HEK293 (cell line): ENCODE results near the gene HDAC10.

Experiments used
- CTCF ChIA-PET: fragments of 350-600 bp; formaldehyde crosslinking; extraction: SDS; loops from one replicate; lab custom pipeline; 2021; ENCODE audit warnings: antibody characterized with exemption; lab: Yijun Ruan, JAX
- POLR2A ChIA-PET: fragments of 300-600 bp; formaldehyde crosslinking; extraction: SDS; loops from one replicate; lab custom pipeline; 2020; ENCODE audit warnings: antibody characterized with exemption, inconsistent platforms; lab: Yijun Ruan, JAX
- H3K27ac ChIP-seq: fragments of 200-500 bp; sonication (Bioruptor generic); 2 replicates; pipeline ENCODE4 v1.5.1; 2014; ENCODE audit warnings: low read depth, low read length, control low read depth, inconsistent platforms; ENCODE audit errors: extremely low read depth
- H3K36me3 ChIP-seq, 2 experiments: fragments of 200-500 bp in 1 of 2; sonication (Bioruptor generic) in 1 of 2; 1 replicate in 1 of 2; 2 replicates in 1 of 2; pipeline ENCODE4 v1.5.1; 2014 to 2017; ENCODE audit warnings: inconsistent platforms in 2 of 2, low read length in 2 of 2; ENCODE audit not compliant: control insufficient read depth in 2 of 2, insufficient read depth in 1 of 2
- H3K4me1 ChIP-seq: fragments of 200-500 bp; sonication (Bioruptor generic); 2 replicates; pipeline ENCODE4 v1.5.1; 2014; ENCODE audit warnings: mild to moderate bottlenecking, low read length, inconsistent platforms; ENCODE audit not compliant: control insufficient read depth, insufficient read depth
- H3K4me3 ChIP-seq: 2 replicates; pipeline ENCODE4 v1.5.1; 2011; ENCODE audit warnings: low read depth, mild to moderate bottlenecking, control low read depth, low read length, moderate library complexity
- H3K9me3 ChIP-seq: fragments of 200-500 bp; sonication (Bioruptor generic); 2 replicates; pipeline ENCODE4 v1.5.1; 2014; ENCODE audit warnings: low read depth, low read length, inconsistent platforms; ENCODE audit not compliant: control insufficient read depth, insufficient read depth
- GLIS2 ChIP-seq: fragments of 450-650 bp; formaldehyde crosslinking; IDR thresholded peaks from 2 replicates; pipeline ENCODE4 v1.5.1; 2016; ENCODE audit warnings: missing biosample characterization, missing genetic modification characterization
- HIC1 ChIP-seq: fragments of 450-650 bp; formaldehyde crosslinking; IDR thresholded peaks from 2 replicates; pipeline ENCODE4 v1.5.1; 2016; ENCODE audit warnings: missing biosample characterization, missing genetic modification characterization
- SP7 ChIP-seq: fragments of 450-650 bp; formaldehyde crosslinking; IDR thresholded peaks from 2 replicates; pipeline ENCODE4 v1.5.1; 2016; ENCODE audit warnings: missing biosample characterization, missing genetic modification characterization
- ZBTB10 ChIP-seq: fragments of 450-650 bp; formaldehyde crosslinking; IDR thresholded peaks from 2 replicates; pipeline ENCODE4 v1.5.1; 2016; ENCODE audit warnings: missing biosample characterization, missing genetic modification characterization
- ZBTB11 ChIP-seq: fragments of 450-650 bp; formaldehyde crosslinking; conservative IDR thresholded peaks from 2 replicates; pipeline ENCODE4 v1.5.1; 2016; ENCODE audit warnings: low read depth, missing biosample characterization, missing genetic modification characterization
- ZNF2 ChIP-seq: fragments of 450-650 bp; formaldehyde crosslinking; IDR thresholded peaks from 2 replicates; pipeline ENCODE4 v1.5.1; 2016; ENCODE audit warnings: missing biosample characterization, missing genetic modification characterization
- ZNF248 ChIP-seq: fragments of 450-650 bp; formaldehyde crosslinking; IDR thresholded peaks from 2 replicates; pipeline ENCODE4 v1.5.1; 2017; ENCODE audit warnings: missing biosample characterization, missing genetic modification characterization
- ZNF394 ChIP-seq: fragments of 450-650 bp; formaldehyde crosslinking; IDR thresholded peaks from 2 replicates; pipeline ENCODE4 v1.5.1; 2016; ENCODE audit warnings: missing biosample characterization, missing genetic modification characterization, mild to moderate bottlenecking, moderate library complexity, borderline replicate concordance
- ZNF398 ChIP-seq: fragments of 450-650 bp; formaldehyde crosslinking; IDR thresholded peaks from 2 replicates; pipeline ENCODE4 v1.5.1; 2017; ENCODE audit warnings: missing biosample characterization, missing genetic modification characterization
- ZNF426 ChIP-seq: fragments of 450-650 bp; formaldehyde crosslinking; IDR thresholded peaks from 2 replicates; pipeline ENCODE4 v1.5.1; 2017; ENCODE audit warnings: missing biosample characterization, missing genetic modification characterization, mild to moderate bottlenecking, inconsistent platforms, moderate library complexity
- ZNF433 ChIP-seq: fragments of 450-650 bp; formaldehyde crosslinking; IDR thresholded peaks from 2 replicates; pipeline ENCODE4 v1.5.1; 2016; ENCODE audit warnings: missing biosample characterization, missing genetic modification characterization, low read depth
- ZNF473 ChIP-seq: fragments of 450-650 bp; formaldehyde crosslinking; IDR thresholded peaks from 2 replicates; pipeline ENCODE4 v1.5.1; 2017; ENCODE audit warnings: missing biosample characterization, missing genetic modification characterization
- ZNF530 ChIP-seq: fragments of 450-650 bp; formaldehyde crosslinking; IDR thresholded peaks from 2 replicates; pipeline ENCODE4 v1.5.1; 2016; ENCODE audit warnings: low read depth, missing biosample characterization, missing genetic modification characterization
- ZNF623 ChIP-seq: fragments of 450-650 bp; formaldehyde crosslinking; IDR thresholded peaks from 2 replicates; pipeline ENCODE4 v1.5.1; 2016; ENCODE audit warnings: missing biosample characterization, missing genetic modification characterization
- ZNF658 ChIP-seq: fragments of 450-650 bp; formaldehyde crosslinking; IDR thresholded peaks from 2 replicates; pipeline ENCODE4; 2016; ENCODE audit warnings: missing biosample characterization, missing genetic modification characterization
- ZSCAN30 ChIP-seq: fragments of 450-650 bp; IDR thresholded peaks from 2 replicates; pipeline ENCODE4 v1.5.1; 2018; ENCODE audit warnings: missing biosample characterization, mild to moderate bottlenecking, missing genetic modification characterization, moderate library complexity

HDAC10 gene

GRCh38 chr22:50217543-50218152 is 33.4 kb downstream of the HDAC10 start:
- H3K27ac ChIP-seq: no peak overlapping the region
- no peak overlapping the region for H3K4me3 ChIP-seq
- ChIA-PET CTCF (interaction anchor here (0.8 kb wide), 1 partner anchor 23 kb away, joined by 3 read pairs; no protein-coding TSS in a partner anchor), POLR2A (no interaction called here)
- H3K9me3 ChIP-seq: no peaks in the 10 kb centered on the region
- H3K36me3 ChIP-seq: peaks cover 25 to 98% of the 10 kb centered on the region in 2 experiments
- H3K4me1 ChIP-seq: peaks cover 2% of the 10 kb centered on the region; the same call in 1 of the 2 replicates
- TF ChIP-seq ZNF623 (tag by site-specific recombination) (no peak), GLIS2 (tag by site-specific recombination) (peak; percentile 38; the same call in 1 of the 2 replicates), ZBTB10 (tag by site-specific recombination) (peak; percentile 72)

GRCh38 chr22:50216684-50217520 is 34.2 kb downstream of the HDAC10 start:
- TF ChIP-seq ZNF398 (tag by site-specific recombination) (no peak), ZNF394 (tag by site-specific recombination) (peak; percentile 47; the same call in 1 of the 2 replicates), ZNF433 (tag by site-specific recombination) (no peak), ZNF658 (tag by site-specific recombination) (no peak), ZNF426 (tag by site-specific recombination) (no peak), ZNF248 (tag by site-specific recombination) (no peak), ZNF530 (tag by site-specific recombination) (no peak), SP7 (tag by site-specific recombination) (no peak), HIC1 (0 out of 2 replicates have a peak, but pooled peaks have one; percentile 0), ZNF2 (tag by site-specific recombination) (no peak), ZBTB11 (tag by site-specific recombination) (no peak), ZNF473 (tag by site-specific recombination) (no peak), ZSCAN30 (tag by site-specific recombination) (no peak)
- TF ChIP-seq, all 188 proteins: peak for 2
- POLR2A ChIA-PET: interaction anchor here (0.6 kb wide), 1 partner anchor 14 kb away, joined by 8 read pairs; no protein-coding TSS in a partner anchor
- no peak overlapping the region for H3K4me3 ChIP-seq
- H3K27ac ChIP-seq: no peak overlapping the region
- peaks cover 27 to 98% of the 10 kb centered on the region in 2 experiments for H3K36me3 ChIP-seq
- CTCF ChIA-PET: interaction anchor here (0.5 to 2.4 kb wide), 2 partner anchors 67 to 469 kb away, joined by 3 to 6 read pairs; no protein-coding TSS in a partner anchor
- H3K9me3 ChIP-seq: no peaks in the 10 kb centered on the region
- H3K4me1 ChIP-seq: peaks cover 2% of the 10 kb centered on the region; the same call in 1 of the 2 replicates
